ENCODE data around the gene SRGAP1.

Gene SRGAP1

GRCh38 chr12:63844391-63845341 is at the start of gene SRGAP1:
SRGAP1 (plus strand) TSS chr12:63844700; CDS start chr12:63844817, 117 bp downstream.
- DNase-seq (ENCODE audit: low read depth in 3 of 3) = no peak

DNA sequence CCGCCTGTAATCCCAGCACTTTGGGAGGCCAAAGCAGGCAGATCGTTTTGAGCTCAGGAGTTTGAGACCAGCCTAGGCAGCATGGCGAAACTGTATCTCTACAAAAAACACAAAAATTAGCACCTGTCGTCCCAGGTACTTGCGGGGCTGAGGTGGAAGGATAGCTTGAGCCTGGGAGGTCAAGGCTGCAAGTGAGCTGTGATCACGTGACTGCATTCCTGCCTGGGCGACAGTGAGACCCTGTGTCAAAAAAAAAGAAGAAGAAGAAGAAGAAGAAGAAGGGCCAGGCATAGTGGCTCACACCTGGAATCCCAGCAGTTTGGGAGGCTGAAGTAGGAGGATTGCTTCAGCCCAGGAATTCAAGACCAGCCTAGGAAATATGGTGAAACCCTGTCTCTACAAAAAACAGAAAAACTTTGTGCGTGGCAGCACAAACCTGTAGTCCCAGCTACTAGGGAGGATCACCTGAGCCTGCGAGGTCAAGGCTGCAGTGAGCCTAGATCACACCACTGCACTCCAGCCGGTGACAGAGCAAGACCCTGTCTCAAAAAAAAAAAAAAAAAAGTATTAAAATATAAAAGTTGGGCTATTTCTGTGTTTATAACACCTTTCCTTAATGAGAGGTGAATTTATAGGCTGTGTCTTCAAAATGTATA is 49.3 kb upstream of the SRGAP1 start:
- DNase-seq (ENCODE audit: low read depth in 3 of 3) = no peak

GRCh38 chr12:63795944-63796343 is 48.6 kb upstream of the SRGAP1 start:
- no peak for DNase-seq (ENCODE audit: low read depth in 3 of 3)

DNA sequence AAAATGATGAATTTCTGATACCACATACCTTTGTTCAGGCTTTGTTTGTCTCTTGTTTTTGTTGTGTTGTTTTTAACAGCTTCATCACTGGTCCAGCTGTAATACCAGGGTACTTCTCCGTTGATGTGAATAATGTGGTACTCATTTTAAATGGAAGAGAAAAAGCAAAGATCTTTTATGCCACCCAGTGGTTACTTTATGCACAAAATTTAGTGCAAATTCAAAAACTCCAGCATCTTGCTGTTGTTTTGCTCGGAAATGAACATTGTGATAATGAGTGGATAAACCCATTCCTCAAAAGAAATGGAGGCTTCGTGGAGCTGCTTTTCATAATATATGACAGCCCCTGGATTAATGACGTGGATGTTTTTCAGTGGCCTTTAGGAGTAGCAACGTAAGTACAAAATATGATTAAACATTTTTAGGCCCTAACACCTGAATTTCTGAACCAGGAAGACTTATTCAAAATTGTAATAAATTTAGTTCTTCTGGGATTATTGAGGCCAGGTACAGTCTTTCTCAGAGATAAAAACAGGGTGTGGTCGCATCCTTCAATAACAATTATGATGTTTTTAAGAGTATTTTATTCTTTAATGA is 42.4 kb upstream of the SRGAP1 start:
- DNase-seq (ENCODE audit: low read depth in 3 of 3) = no peak

GRCh38 chr12:63804746-63805145 is 39.8 kb upstream of the SRGAP1 start:
- DNase-seq (ENCODE audit: low read depth in 3 of 3) = no peak

DNA sequence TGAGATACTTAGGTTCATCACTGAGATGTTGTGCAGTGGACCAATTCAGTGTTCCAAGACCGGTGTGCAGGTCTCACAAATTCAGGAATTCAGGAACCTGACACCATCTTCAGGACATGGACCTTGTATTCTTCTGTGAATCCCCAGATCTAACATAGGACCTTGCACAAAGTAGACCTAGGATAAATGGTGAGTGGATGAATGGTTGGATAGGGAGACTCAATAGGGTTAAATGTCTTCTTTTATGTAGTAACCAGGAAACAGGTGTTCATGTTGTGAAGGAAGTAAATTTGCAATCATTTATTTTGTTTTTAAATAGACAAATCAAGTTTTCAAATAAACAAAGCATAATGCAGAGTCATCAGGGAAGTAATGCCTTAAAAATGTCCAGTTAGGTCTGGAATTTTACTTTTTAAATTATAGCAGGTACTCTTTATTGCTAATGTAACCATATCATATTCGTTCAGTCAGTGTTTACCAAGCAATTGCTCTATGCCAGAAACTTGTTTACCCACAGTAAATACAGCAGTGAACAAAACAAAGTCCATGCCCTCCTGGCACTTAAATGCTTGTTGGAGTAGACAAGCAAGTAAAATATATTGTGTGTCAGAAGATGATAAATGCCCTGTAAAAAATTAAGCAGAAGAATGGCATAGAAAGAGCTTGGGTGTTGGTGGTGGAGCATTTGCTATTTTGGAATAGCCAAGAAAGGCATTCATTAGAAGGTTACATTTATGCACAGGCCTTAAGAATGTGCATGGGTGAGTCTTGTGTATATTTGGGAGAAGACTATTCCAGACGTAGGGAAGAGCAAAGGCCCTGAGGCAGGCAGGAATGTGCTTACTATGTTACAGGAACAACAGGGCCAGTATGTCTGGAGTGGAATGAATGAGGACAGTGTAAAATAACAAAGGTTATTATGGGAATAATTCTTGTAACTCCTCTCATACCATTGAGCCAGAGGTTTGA is 38.5 kb upstream of the SRGAP1 start:
- DNase-seq (ENCODE audit: low read depth in 3 of 3) = no peak

GRCh38 chr12:63808631-63809030 is 35.9 kb upstream of the SRGAP1 start:
- DNase-seq (ENCODE audit: low read depth in 3 of 3) = no peak

DNA sequence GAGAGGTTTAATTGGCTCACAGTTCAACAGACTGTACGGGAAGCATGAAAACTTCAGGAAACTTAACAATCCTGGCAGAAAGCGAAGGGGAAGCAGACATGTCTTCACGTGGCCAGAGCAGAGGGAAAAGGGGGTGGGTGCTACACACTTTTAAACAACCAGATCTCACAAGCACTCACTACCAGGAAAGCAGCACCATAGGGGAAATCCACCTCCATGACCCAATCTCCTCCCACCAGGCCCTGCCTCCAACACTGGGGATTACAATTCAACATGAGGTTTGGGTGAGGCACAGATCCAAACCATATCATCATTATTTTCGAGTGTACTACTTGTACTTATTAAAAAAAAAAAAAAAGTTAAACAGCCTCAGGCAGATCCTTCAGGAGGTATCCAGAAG is 34.9 kb upstream of the SRGAP1 start:
- no peak for DNase-seq (ENCODE audit: low read depth in 3 of 3)

GRCh38 chr12:63811334-63811733 is 33.2 kb upstream of the SRGAP1 start:
- DNase-seq (ENCODE audit: low read depth in 3 of 3) = no peak

GRCh38 chr12:63811755-63812154 is 32.7 kb upstream of the SRGAP1 start:
- DNase-seq (ENCODE audit: low read depth in 3 of 3) = no peak

DNA sequence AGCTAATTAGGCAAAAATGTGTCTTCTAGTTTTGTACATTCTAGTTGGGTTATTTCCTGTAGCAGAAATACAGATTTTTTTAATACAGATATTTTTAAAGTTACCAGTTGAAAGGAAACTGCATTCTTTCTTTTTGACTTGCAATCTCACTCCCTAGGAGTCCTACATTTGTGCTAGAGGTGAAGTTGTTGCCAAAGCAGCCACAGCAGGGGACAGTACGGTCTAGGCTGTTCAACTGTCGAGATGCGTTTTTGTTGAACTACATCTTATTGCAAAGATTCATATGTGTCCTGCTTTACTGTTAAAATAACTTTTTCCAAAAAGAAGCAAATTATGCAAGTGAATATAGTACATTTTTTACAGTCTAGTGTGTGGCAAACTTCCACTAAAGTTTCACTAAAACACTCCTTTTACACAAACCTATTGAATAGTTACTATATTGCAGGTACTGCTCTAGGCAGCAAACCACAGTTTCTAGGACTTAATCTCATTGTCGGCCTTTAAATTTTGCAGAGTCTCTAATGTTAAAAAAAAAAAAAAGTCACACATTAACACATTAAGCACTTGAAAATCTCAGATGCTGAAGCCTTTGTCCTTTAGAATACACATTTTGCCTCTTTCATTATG is 30.2 kb upstream of the SRGAP1 start:
- no peak for DNase-seq (ENCODE audit: low read depth in 3 of 3)

DNA sequence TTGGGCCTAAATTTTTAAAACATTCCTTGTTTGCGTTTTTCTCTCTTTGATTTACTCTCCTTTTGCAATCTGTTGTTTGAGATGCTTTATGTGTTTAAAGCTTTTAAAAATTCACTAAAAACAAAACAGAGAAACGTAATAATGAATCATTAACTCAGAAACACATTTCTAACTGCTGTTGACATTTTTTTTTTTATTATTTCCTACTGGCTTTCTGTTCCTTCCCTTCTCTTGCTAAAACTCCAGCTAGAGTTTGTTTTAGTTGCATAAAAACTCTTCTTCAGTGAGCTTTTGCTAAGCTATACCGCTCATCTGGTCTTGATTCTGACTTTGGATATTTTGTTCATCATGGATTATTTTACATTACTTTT is 29.0 kb upstream of the SRGAP1 start:
- no peak for DNase-seq (ENCODE audit: low read depth in 3 of 3)

- DNase-seq (ENCODE audit: low read depth in 3 of 3) = no peak
Measured at GRCh38 chr12:63816031-63816430, 28.5 kb upstream of the SRGAP1 start.

- DNase-seq (ENCODE audit: low read depth in 3 of 3) = no peak
Measured at GRCh38 chr12:63820427-63820826, 24.1 kb upstream of the SRGAP1 start.

DNA sequence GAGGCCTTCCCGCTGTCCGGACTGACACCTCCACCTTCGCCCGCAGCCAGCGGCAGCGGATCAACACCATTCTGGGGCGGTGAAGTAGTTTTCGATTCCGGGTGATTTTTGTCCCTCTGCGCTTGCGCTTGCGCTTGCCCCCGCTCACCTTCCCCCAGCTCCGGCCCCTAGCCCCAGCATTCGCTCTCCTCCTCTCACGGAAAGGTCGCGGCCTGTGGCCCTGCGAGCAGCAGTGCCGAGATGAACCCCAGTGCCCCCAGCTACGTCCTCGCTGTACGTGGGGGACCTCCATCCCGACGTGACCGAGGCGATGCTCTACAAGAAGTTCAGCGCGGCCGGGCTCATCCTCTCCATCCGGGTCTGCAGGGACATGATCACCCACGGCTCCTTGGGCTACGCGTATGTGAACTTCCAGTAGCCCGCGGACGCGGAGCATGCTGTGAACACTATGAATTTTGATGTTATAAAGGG is 22.7 kb upstream of the SRGAP1 start:
- no peak for DNase-seq (ENCODE audit: low read depth in 3 of 3)

GRCh38 chr12:63822352-63822751 is 22.1 kb upstream of the SRGAP1 start:
- no peak for DNase-seq (ENCODE audit: low read depth in 3 of 3)

DNA sequence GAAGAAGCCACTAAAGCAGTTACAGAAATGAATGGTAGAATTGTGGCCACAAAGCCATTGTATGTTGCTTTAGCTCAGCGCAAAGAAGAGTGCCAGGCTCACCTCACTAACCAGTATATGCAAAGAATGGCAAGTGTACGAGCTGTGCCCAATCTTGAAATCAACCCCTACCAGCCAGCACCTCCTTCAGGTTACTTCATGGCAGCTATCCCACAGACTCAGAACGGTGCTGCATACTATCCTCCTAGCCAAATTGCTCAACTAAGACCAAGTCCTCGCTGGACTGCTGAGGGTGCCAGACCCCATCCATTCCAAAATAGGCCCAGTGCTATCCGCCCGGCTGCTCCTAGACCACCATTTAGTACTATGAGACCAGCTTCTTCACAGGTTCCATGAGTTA is 21.5 kb upstream of the SRGAP1 start:
- DNase-seq (ENCODE audit: low read depth in 3 of 3) = no peak

DNA sequence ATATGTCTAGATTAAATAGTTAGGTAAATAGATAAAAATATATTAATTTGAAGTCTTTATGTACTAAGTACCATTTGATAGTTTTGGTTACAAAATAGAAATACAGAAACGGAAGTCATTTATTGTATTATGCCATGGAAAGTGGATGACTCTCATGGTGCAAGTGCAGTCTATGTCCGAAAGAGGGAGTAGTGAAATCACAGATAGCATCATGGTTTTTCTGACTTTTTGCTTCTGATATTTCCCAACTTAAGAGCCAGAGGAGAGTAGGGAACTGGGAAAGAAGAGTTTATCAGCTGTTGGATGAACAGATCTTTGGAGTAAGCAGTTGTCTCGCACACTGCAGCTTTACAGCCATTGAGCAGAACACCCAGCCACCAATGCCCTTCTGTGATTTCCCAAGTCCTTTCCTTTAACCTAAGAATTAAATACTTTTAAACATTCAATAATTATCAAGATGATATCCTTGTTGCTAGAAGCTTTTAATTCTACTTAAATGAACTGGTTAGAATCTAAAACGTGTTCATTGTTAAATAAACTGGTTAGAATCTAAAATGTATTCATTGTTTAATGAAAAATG is 18.4 kb upstream of the SRGAP1 start:
- no peak for DNase-seq (ENCODE audit: low read depth in 3 of 3)

- no peak for DNase-seq (ENCODE audit: low read depth in 3 of 3)
Measured at GRCh38 chr12:63828867-63829266, 15.6 kb upstream of the SRGAP1 start.

DNA sequence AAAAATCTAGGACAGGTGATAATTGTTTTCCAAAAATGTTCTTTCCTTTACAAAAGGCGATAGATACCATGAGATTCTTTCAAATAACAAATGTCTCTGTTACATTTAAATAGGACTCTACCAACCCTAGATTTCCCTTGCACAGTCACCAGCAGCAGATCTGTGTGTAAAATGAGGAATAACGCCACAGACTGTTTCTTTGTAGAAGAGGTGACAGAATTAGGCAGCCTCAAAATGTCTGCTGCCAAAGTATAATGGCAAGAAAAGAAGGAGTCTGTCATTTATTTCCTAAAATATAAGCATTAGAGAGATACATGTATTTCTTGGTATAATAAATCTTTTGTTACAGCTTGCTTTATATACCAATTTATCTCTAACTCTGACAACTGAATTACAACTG is 8.5 kb upstream of the SRGAP1 start:
- no peak for DNase-seq (ENCODE audit: low read depth in 3 of 3)

DNA sequence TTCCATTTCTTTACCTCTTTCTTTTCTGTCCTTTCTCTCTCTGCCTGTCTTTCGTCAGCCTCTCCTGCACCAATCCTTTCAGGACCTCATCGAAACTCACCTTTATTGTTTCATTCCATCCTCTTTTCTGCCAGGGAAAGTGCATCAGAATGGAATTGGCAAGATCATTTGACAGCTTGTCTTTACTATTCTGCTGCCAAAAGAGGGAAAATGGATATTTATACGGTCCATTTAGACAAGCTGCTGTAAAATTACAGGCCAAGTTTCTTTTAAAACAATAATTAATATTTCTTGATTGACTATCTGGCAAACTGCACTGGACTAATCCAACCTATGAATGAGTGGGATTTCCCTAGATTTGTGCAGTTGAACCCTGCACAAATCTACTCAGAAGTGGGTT is 7.6 kb upstream of the SRGAP1 start:
- DNase-seq (ENCODE audit: low read depth in 3 of 3) = no peak
